GM21576 (cell line): ENCODE data around the gene IGF1R.

ENCODE experiments used
- ATAC-seq: cut with Tn5 transposase; IDR thresholded peaks from one replicate; pipeline ENCODE4 v1.9.1; 2021; ENCODE audit warnings: mild to moderate bottlenecking, moderate library complexity; ENCODE audit not compliant: unreplicated experiment

The IGF1R gene

DNA sequence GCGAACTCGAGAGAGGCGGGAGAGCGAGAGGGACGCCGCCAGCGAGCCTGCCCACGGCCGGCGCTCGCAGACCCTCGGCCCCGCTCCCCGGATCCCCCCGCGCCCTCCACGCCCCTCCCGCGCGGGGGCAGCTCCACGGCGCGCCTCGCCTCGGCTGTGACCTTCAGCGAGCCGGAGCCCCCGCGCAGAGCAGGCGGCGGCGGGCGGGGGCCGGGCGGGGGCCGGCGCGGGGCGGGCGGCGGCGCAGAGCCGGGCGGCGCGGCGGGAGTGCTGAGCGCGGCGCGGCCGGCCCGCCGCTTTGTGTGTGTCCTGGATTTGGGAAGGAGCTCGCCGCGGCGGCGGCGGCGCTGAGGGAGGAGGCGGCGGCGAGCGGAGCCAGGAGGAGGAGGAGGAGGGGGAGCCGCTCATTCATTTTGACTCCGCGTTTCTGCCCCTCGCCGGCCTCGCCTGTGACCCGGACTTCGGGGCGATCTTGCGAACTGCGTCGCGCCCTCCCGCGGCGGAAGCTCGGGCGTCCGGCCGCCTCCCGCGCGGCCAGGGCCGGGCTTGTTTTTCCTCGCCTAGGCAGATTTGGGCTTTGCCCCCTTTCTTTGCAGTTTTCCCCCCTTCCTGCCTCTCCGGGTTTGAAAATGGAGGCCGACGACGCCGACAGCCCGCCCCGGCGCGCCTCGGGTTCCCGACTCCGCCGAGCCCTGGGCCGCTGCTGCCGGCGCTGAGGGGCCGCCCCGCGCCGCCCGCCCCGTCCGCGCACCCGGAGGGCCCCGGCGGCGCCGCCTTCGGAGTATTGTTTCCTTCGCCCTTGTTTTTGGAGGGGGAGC, 524 bp downstream of the IGF1R start:
- peak; percentile 15 for ATAC-seq

GRCh38 chr15:98649472-98650416, 1.4 kb downstream of the IGF1R start:
- no peak for ATAC-seq

- no peak for ATAC-seq
Observed at GRCh38 chr15:98650417-98651035, 2.2 kb downstream of the IGF1R start.

GRCh38 chr15:98651036-98651481, 2.7 kb downstream of the IGF1R start:
- ATAC-seq = no peak

- no peak for ATAC-seq
Observed at GRCh38 chr15:98651581-98652220, 3.4 kb downstream of the IGF1R start.

- no peak for ATAC-seq
Observed at GRCh38 chr15:98653686-98654085, 5.3 kb downstream of the IGF1R start.

GRCh38 chr15:98654790-98655360, 6.5 kb downstream of the IGF1R start:
- ATAC-seq = no peak

DNA sequence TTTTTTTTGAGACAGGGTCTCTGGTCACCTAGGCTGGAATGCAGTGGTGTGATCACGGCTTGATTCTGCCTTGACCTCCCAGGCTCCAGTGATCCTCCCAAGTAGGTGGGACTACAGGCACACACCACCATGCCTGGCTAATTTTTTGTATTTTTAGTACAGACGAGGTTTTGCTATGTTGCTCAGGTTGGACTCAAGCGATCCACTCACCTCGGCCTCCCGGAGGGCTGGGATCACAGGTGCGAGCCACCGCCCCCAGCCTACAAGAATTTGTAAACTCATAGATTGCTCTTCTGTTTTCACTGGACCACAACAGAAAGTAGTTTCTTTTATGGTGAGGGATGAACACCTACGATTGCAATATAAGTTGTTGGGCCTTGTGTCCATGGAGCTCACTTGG, 7.4 kb downstream of the IGF1R start:
- ATAC-seq = no peak

- ATAC-seq = no peak
Observed at GRCh38 chr15:98657721-98658120, 9.4 kb downstream of the IGF1R start.

GRCh38 chr15:98658831-98659699, 10.7 kb downstream of the IGF1R start:
- peak; percentile 91 for ATAC-seq

- ATAC-seq = no peak
Observed at GRCh38 chr15:98660055-98660454, 11.7 kb downstream of the IGF1R start.

- no peak for ATAC-seq
Observed at GRCh38 chr15:98663045-98663444, 14.7 kb downstream of the IGF1R start.

GRCh38 chr15:98663606-98664005, 15.3 kb downstream of the IGF1R start:
- ATAC-seq = no peak

DNA sequence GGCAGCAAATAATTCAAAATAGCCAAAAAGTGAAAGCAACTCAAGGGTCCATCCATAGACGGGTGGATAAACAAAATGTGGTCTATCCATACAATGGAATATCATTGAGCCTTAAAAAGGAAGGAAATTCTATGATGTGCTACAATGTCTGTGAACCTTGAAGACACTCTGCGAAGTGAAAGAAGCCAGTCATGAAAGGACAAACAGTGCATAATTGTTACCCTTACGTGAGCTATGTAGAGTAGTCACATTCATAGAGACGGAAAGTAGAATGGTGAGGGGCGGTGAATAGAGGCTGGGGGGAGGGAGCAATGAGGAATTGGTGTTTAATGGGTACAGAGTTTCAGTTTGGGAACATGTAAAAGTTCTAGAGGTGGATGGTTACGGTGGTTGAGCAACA, 18.1 kb downstream of the IGF1R start:
- no peak for ATAC-seq

GRCh38 chr15:98666841-98667240, 18.5 kb downstream of the IGF1R start:
- ATAC-seq = no peak

DNA sequence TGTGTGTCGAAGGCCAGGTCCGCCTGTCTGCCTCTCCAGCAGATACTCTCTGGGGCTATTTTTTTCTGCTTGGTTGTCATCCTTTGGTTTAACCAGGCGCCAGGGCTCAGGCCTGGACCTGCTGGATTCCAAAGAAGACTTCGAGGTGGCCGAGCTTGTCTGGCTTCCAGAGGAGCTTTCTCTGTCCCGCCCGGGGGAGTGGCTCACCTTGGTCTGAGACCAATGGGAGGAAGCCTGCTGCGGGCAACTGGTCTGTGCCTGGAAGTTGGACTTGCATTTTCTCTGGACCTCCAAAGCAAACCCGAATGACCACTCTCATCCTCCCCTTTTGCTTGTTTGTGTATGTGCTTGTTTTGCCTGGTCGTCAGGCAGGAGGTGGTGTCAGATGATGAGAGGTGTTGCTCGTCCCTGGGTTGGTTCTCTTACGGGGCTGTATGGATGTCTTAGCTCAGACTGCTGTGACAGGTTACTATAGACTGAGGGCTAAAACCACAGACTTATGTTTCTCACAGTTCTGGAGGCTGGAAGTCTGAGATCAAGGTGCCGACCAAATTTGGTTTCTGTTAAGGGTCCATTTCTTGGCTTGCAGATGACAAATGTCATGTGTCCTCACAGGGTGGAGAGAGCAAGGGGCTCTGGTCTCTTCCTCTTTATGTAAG, 19.3 kb downstream of the IGF1R start:
- no peak for ATAC-seq

DNA sequence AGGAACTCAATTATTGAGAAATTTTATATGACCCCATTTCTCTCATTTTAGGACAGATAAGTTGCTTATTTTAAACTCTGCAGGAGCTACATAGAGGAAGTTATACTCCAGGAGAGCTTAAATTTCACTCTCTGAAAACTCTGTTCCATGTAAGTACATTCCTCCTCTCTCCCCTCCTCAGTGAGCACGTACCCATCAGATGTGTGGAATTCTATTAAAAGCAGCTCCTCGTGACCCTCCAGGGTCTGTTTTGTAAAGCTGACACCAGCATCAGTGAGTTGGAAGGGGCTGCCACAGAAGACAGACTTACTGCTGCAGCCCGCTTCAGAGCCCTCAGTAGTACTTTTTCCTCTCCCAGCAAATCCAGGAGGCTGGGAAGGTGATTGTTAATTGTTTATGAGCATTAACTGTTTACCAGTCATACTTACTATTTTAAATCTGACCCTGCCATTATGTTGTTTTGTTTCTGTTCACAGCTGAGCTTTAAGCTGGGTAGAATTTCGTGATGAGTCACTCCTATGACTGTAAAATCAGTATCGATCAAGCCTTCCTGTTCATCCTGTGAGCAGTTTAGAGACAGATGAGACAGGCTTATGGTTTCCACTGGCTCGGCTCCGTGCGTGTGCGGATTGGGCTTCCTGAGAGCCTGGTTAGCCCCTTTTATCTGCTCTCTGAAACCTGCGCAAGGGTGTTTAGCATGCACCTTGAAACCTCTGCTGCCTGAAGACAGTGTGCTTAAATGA, 20.4 kb downstream of the IGF1R start:
- no peak for ATAC-seq

- no peak for ATAC-seq
Observed at GRCh38 chr15:98669638-98670037, 21.3 kb downstream of the IGF1R start.
